CD14-positive monocyte (primary cell): ENCODE data around the gene LRRC1. TPM values are rescaled to one million over a fixed set of nuclear protein-coding genes. Genes with fewer than 3 reads are reported as not detected.

Experiments used
- DNase-seq, 3 donors: peaks; one replicate each; pipeline ENCODE4 v3.0.0-alpha.2; 2011 to 2022
- H2AFZ ChIP-seq: 2 replicates; pipeline ENCODE4 v1.6.0; 2012; ENCODE audit warnings: mild to moderate bottlenecking, low read depth, low read length, inconsistent platforms; ENCODE audit not compliant: insufficient read depth, poor library complexity, severe bottlenecking
- H3K27ac ChIP-seq, 2 donors: 1 replicate in 1 of 2; 2 replicates in 1 of 2; pipeline ENCODE4 v1.5.1; 2012 to 2013; ENCODE audit warnings: low read length in 2 of 2, control low read depth in 1 of 2, inconsistent platforms in 1 of 2, low read depth in 1 of 2, mild to moderate bottlenecking in 1 of 2
- H3K27me3 ChIP-seq, 2 donors: one replicate each; pipeline versions ENCODE4 v1.6.0 to v1.6.1; 2011 to 2013; ENCODE audit warnings: low read length in 2 of 2; ENCODE audit not compliant: control insufficient read depth in 2 of 2, insufficient read depth in 2 of 2
- H3K36me3 ChIP-seq, 2 donors: replicated peaks in 1 of 2; 1 replicate in 1 of 2; 2 replicates in 1 of 2; pipeline versions ENCODE4 v1.5.1 to v1.6.1; 2012 to 2013; ENCODE audit warnings: low read length in 2 of 2, control low read depth in 1 of 2, inconsistent platforms in 1 of 2, mild to moderate bottlenecking in 1 of 2; ENCODE audit not compliant: insufficient read depth in 2 of 2, control insufficient read depth in 1 of 2
- H3K4me1 ChIP-seq, 2 donors: 1 replicate in 1 of 2; 2 replicates in 1 of 2; pipeline versions ENCODE4 v1.5.1 to v1.6.1; 2012 to 2013; ENCODE audit warnings: low read length in 2 of 2, control low read depth in 1 of 2, inconsistent platforms in 1 of 2, mild to moderate bottlenecking in 1 of 2, moderate library complexity in 1 of 2; ENCODE audit not compliant: insufficient read depth in 2 of 2, control insufficient read depth in 1 of 2
- H3K4me2 ChIP-seq: replicated peaks from 2 replicates; pipeline ENCODE3; 2012; ENCODE audit warnings: low read length, moderate library complexity, mild to moderate bottlenecking; ENCODE audit not compliant: poor library complexity, severe bottlenecking; ENCODE audit errors: extremely low read depth
- H3K4me3 ChIP-seq, 3 experiments: fragments of 200-600 bp in 1 of 3; sonication (generic) in 1 of 3; replicated peaks in 1 of 3; 1 replicate in 2 of 3; 2 replicates in 1 of 3; pipeline ENCODE4 v1.5.1; 2011 to 2013; ENCODE audit warnings: low read length in 3 of 3, mild to moderate bottlenecking in 3 of 3, control low read depth in 2 of 3, low read depth in 2 of 3, inconsistent platforms in 1 of 3, moderate library complexity in 1 of 3
- H3K79me2 ChIP-seq: 2 replicates; pipeline ENCODE4 v1.6.0; 2012; ENCODE audit warnings: mild to moderate bottlenecking, control low read depth, inconsistent platforms, low read length, moderate library complexity; ENCODE audit not compliant: insufficient read depth
- H3K9ac ChIP-seq: 2 replicates; pipeline ENCODE4 v1.6.0; 2017; ENCODE audit warnings: low read length, mild to moderate bottlenecking; ENCODE audit not compliant: insufficient read depth, poor library complexity, severe bottlenecking
- H3K9me3 ChIP-seq, 2 donors: replicated peaks in 1 of 2; 1 replicate in 1 of 2; 2 replicates in 1 of 2; pipeline versions ENCODE4 v1.5.1 to v1.6.1; 2012 to 2013; ENCODE audit warnings: low read length in 2 of 2, control low read depth in 1 of 2; ENCODE audit not compliant: control insufficient read depth in 1 of 2, insufficient read depth in 1 of 2
- H4K20me1 ChIP-seq: 2 replicates; pipeline ENCODE4 v1.6.0; 2012; ENCODE audit warnings: mild to moderate bottlenecking, low read length, control low read depth, moderate library complexity; ENCODE audit not compliant: insufficient read depth
- H3K27ac Mint-ChIP-seq, 7 donors: one replicate each; pipeline ENCODE4 v1.8.0; 2020; ENCODE audit warnings: mild to moderate bottlenecking in 7 of 7, mixed read lengths in 7 of 7, moderate library complexity in 6 of 7, inconsistent platforms in 2 of 7
- H3K27me3 Mint-ChIP-seq, 3 donors: one replicate each; pipeline ENCODE4 v1.8.0; 2021 to 2022; ENCODE audit warnings: low read depth in 3 of 3, mild to moderate bottlenecking in 3 of 3, mixed read lengths in 3 of 3, moderate library complexity in 3 of 3, inconsistent platforms in 1 of 3
- H3K36me3 Mint-ChIP-seq, 2 donors: one replicate each; pipeline ENCODE4 v1.8.0; 2020; ENCODE audit warnings: mixed read lengths in 2 of 2, inconsistent platforms in 1 of 2, mild to moderate bottlenecking in 1 of 2
- H3K4me1 Mint-ChIP-seq: one replicate; pipeline ENCODE4 v1.8.0; 2020; ENCODE audit warnings: mild to moderate bottlenecking, mixed read lengths
- H3K4me3 Mint-ChIP-seq, 2 donors: one replicate each; pipeline ENCODE4 v1.8.0; 2020; ENCODE audit warnings: mild to moderate bottlenecking in 2 of 2, mixed read lengths in 2 of 2, moderate library complexity in 1 of 2
- H3K9me3 Mint-ChIP-seq, 7 donors: one replicate each; pipeline ENCODE4 v1.8.0; 2020 to 2022; ENCODE audit warnings: mixed read lengths in 7 of 7, mild to moderate bottlenecking in 6 of 7, moderate library complexity in 6 of 7, inconsistent platforms in 2 of 7
- CTCF ChIP-seq: fragments of 200-600 bp; IDR thresholded peaks from one replicate; pipeline ENCODE4 v1.8.0; 2022; ENCODE audit warnings: antibody characterized with exemption, mild to moderate bottlenecking
- WGBS: methylation state at CpG from one replicate; pipeline ENCODE4 v1.1.5; 2013; ENCODE audit warnings: missing lambda C conversion rate; ENCODE audit not compliant: insufficient coverage; 5-methylcytosine and 5-hydroxymethylcytosine counted together
- intact Hi-C, 2 donors: fragments of 100-400 bp; cut with micrococcal nuclease; formaldehyde crosslinking; loops; one replicate each; pipeline versions ENCODE4 v1.15.0 to v1.15.1; 2023
- polyA plus RNA-seq, 3 donors: library from polyadenylated mRNA; depleted of rRNA in 1 of 3; unstranded in 2 of 3; stranded (reverse) in 1 of 3; fragments of 300-500 nt in 2 of 3; fragments of >200 nt in 1 of 3; fragmentation: Illumina TruSeq in 2 of 3; gene quantifications; 1 replicate in 2 of 3; 2 replicates in 1 of 3; pipeline ENCODE4 v1.2.3, GENCODE V29; 2012 to 2021

Gene LRRC1
- polyA plus RNA-seq, 3 donors, result 0.18 to 1.6 (median 0.92) TPM

DNA sequence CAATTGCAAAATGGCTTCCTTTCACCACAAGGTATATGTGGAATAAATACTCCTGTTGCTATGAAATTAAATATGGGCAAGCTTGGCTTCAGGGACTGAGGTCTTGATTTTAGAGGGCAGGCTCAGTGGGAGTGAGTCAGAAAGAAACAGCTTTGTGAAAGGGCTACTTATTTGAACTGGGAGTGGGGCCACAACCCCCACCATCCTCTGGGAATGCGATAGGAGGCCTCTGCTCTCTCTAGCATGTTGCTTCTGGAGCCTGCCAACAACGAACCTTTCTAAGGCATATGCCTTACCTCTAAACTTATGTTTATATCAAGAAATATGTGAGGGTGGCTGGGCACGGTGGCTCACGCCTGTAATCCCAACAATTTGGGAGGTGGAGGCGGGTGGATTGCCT, 149.7 kb downstream of the LRRC1 start:
- H3K4me3 ChIP-seq, result no peak overlapping the region
- H3K27ac ChIP-seq, result no peak overlapping the region
- H3K9me3 ChIP-seq, result peaks cover 0 to 9% of the 10 kb centered on the region in 2 donors
- H3K79me2 ChIP-seq, result no peaks in the 10 kb centered on the region
- no CpG with 5 or more reads among the region's 5 CpGs for WGBS
- no peaks in the 10 kb centered on the region for H3K4me1 ChIP-seq
- Mint-ChIP-seq H3K4me1 (no peaks in the 10 kb centered on the region), H3K27me3 (peaks cover 0 to 4% (median 0%) of the 10 kb centered on the region in 3 donors), H3K4me3 (no peak overlapping the region), H3K36me3 (no peaks in the 10 kb centered on the region), H3K27ac (no peak overlapping the region), H3K9me3 (peaks cover 3 to 14% (median 8%) of the 10 kb centered on the region in 7 donors)
- H2AFZ ChIP-seq, result no peak overlapping the region
- no peak overlapping the region for H3K9ac ChIP-seq
- no peaks in the 10 kb centered on the region for H3K36me3 ChIP-seq
- no peak for DNase-seq
- intact Hi-C loops, result no loop called here
- no peak for TF ChIP-seq CTCF
- no peak overlapping the region for H3K4me2 ChIP-seq
- no peaks in the 10 kb centered on the region for H4K20me1 ChIP-seq
- no peaks in the 10 kb centered on the region for H3K27me3 ChIP-seq

- H3K27me3 Mint-ChIP-seq, result peaks cover 0 to 4% (median 2%) of the 10 kb centered on the region in 3 donors
- 100% methylated on average over 2 of the region's 4 CpGs for WGBS
- no peak for DNase-seq
- Histone ChIP-seq H3K9me3 (peaks cover 0 to 9% of the 10 kb centered on the region in 2 donors), H4K20me1 (no peaks in the 10 kb centered on the region), H2AFZ (no peak overlapping the region), H3K4me2 (no peak overlapping the region), H3K4me1 (no peaks in the 10 kb centered on the region), H3K79me2 (no peaks in the 10 kb centered on the region), H3K9ac (no peak overlapping the region), H3K27ac (no peak overlapping the region), H3K36me3 (no peaks in the 10 kb centered on the region), H3K27me3 (no peaks in the 10 kb centered on the region), H3K4me3 (no peak overlapping the region)
- no peaks in the 10 kb centered on the region for H3K4me1 Mint-ChIP-seq
- H3K36me3 Mint-ChIP-seq, result no peaks in the 10 kb centered on the region
- intact Hi-C loops, result no loop called here
- no peak for TF ChIP-seq CTCF
- no peak overlapping the region for H3K27ac Mint-ChIP-seq
- no peak overlapping the region for H3K4me3 Mint-ChIP-seq
- H3K9me3 Mint-ChIP-seq, result peaks cover 4 to 14% (median 10%) of the 10 kb centered on the region in 7 donors
Observed at GRCh38 chr6:53945765-53946407, 151.1 kb downstream of the LRRC1 start.
